Germinal center (tissue), 1 donor: ENCODE results near the gene HAS3.
"Not testable (repeated sequence)": the region's sequence is repeated elsewhere in the genome, so short reads cannot be mapped to it uniquely, and the experiment has no call there.

Source experiments
- DNase-seq: peaks from one replicate; pipeline ENCODE4 v3.0.0; 2012; ENCODE audit warnings: mixed read lengths, low spot score

HAS3 gene, protein sequence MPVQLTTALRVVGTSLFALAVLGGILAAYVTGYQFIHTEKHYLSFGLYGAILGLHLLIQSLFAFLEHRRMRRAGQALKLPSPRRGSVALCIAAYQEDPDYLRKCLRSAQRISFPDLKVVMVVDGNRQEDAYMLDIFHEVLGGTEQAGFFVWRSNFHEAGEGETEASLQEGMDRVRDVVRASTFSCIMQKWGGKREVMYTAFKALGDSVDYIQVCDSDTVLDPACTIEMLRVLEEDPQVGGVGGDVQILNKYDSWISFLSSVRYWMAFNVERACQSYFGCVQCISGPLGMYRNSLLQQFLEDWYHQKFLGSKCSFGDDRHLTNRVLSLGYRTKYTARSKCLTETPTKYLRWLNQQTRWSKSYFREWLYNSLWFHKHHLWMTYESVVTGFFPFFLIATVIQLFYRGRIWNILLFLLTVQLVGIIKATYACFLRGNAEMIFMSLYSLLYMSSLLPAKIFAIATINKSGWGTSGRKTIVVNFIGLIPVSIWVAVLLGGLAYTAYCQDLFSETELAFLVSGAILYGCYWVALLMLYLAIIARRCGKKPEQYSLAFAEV

GRCh38 chr16:69105501-69106361 lies at the start of gene HAS3:
TSS of gene HAS3 (plus strand) at chr16:69105653. CDS start at chr16:69109396, 3,743 bp downstream.
- peak; percentile 71 for DNase-seq

- DNase-seq, result no peak
Measured at GRCh38 chr16:69055980-69056379, 49.5 kb upstream of the HAS3 start.

- no peak for DNase-seq
Measured at GRCh38 chr16:69056421-69056820, 49.0 kb upstream of the HAS3 start.

GRCh38 chr16:69057400-69058378 lies 47.8 kb upstream of the HAS3 start:
- no peak for DNase-seq

DNA sequence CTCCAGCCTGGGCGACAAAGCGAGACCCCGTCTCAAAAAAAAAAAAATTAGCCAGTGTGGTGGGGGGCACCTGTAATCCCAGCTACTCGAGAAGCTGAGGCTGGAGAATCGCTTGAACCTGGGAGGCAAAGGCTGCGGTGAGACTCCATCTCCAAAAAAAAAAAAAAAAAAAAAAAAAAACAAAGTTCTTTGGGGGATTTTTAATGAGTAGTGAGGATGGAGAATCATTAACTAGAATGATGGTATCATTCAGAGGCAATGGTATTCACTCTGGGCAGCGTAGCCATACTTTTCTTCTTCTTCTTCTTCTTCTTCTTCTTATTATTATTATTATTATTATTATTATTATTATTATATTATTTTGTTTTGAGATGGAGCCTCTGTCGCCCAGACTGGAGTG lies 42.0 kb upstream of the HAS3 start:
- not testable (repeated sequence) for DNase-seq

DNA sequence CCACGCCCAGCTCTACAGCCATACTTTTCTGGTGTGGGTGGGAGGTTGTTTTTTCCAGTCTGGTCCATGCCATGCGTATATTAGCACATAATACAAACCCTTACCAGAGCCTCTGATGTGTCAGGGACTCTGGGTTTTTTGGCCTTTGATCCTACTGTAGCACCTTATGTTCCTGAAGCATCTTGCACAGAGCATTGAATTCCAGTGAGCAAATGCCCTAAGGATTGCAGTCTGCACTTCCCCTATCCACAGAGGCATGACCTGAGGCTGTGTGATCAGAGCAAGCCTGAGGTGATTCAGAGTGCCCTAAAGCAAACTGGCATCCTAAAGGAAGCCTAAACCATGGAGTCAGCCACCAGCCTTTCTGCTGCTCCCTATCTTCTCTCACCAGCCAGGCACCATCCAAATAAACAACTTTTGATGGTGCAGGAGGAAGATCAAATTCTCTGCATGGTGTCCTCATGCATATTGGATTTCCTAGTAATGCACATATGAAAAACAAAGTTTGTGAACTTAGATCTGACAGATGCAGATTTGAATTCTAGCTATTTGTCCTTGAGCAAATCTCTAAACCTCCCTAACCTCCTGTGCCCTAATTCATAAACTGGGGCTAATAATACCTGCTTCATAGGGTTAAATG lies 41.2 kb upstream of the HAS3 start:
- no peak for DNase-seq

DNA sequence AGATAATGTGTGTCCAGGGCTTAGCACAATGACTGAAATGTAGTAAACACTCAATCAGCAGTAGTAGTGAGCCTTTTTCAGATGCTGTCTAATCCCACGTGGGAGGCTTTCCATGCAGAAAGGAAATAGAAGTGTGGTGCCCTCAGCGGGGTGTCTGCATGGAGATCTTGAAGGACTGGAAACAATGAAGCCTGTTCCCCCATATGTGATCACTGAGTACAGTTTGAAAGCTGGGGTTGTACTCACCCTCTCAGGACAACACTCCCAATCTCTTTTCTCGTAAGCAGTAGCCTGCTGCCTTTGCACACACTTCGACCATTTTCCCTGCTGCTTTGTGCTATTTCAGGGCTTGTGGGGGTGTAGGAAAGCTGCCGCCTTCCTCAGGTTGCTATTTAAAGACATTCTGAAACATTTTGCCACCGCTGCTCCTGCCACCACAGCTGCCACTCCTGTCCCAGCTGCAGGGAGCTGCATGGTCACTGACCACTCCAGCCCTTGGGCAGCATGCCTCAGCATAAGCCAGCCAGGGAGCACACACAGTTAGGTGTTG lies 40.6 kb upstream of the HAS3 start:
- no peak for DNase-seq

GRCh38 chr16:69069504-69069903 lies 35.9 kb upstream of the HAS3 start:
- no peak for DNase-seq

DNA sequence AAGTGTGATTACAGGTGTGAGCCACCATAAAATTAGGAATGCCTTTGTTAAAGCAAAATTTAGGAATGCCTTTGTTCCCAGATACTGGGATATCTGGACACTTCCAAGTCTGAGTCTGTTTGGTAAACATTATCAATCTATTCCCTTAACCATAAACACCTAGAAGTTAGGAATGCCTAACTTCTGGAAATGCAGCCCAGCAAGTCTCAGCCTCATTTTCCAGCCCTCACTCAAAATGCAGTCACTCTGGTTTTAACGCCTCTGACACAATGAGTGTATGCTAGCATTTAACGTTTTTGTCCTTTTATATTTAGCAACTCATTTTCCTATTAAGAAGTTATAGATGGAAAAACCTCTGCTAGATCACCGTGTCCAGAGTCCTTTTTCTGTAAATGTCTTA lies 34.4 kb upstream of the HAS3 start:
- DNase-seq, result no peak

GRCh38 chr16:69072640-69072974 lies 32.8 kb upstream of the HAS3 start:
- DNase-seq, result no peak

GRCh38 chr16:69073181-69073702 lies 32.2 kb upstream of the HAS3 start:
- DNase-seq, result no peak

- no peak for DNase-seq
Measured at GRCh38 chr16:69077251-69077650, 28.2 kb upstream of the HAS3 start.

GRCh38 chr16:69078073-69078472 lies 27.4 kb upstream of the HAS3 start:
- no peak for DNase-seq

DNA sequence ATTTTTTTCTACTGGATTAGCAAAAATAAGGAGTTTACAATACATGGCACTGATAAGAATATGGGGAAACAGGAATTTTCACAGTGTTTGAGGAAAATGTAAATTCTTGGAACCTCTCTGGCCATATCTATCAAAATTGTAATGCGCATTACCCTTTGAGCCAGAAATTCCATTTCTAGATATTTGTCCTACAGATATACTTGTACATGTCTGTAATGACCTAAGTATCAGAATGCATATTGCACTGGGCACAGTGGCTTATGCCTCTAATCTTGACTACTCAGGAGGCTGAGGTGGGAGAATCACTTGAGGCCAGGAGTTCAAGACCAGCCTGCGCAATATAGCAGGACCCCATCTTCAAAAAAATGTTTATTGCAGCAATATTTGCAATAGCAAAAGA lies 25.8 kb upstream of the HAS3 start:
- DNase-seq, result no peak

DNA sequence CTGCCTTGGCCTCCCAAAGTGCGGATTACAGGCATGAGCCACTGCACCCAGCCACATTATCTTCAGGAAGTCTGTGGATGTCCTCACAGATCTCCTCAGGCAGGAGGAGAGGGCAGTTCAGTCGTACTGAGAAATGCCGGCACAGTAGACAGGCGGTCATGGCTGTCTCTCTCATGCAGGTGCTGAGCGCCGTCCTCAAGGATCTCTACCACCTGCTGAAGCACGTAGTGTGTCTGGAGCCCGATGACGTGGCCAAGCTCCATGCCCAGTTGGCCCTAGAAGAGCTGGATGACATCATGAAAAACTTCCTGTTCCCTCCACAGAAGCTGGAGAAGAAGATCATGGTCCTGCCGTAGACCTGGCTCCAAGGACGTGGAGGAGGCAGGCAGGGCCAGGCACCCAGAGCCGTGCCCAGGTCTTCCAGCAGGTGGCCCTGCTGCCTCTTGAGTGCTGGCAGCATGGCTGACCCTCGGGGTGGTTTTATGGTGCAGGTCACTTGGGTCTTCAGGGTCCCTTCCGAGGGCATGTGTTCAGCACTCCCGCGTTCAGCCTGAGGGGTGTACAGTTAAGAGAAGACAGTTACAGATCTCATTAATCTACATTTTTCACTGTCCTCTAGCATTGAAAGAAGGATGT lies 22.0 kb upstream of the HAS3 start:
- DNase-seq, result no peak

- DNase-seq, result no peak
Measured at GRCh38 chr16:69084289-69084688, 21.2 kb upstream of the HAS3 start.

GRCh38 chr16:69085032-69085695 lies 20.3 kb upstream of the HAS3 start:
- DNase-seq, result no peak

DNA sequence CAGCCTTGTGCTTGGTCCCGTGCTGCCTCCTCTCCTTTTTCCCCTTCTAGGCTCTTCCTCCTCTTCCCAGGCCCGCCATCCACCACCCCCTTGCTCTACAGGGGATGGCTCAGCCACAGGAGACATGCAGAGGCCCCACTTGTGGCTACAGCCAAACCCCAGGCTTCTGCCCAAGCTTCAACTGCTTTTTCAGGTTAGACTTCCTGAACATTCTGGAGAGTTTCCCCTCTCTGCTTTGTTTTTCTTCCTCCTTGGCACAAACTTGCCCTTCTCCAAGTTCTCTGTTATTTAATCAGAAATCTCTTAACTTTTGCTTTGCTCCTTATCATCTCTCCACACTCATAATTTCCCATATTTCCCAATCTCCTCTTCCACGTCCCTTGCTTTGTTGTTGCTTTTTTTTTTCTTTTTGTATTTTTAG lies 18.3 kb upstream of the HAS3 start:
- DNase-seq, result no peak

DNA sequence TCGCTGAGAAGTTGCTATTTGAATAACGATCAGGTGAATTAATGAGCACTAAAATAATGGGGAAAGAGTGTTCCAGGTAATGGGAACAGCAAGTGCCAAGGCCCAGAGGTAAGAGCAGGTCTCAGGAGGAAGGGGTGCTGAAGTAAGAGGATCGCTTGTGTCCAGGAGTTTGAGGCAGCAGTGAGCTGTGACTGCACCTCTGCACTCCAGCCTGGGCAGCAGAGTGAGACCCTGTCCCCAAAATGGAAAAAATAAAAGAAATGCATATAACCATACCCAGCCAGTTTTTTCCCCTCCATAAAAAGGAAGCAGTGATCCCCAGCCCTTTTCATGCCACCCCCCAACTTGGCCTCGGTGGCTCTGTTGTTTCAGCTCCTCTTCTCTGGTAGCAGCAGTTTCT lies 16.8 kb upstream of the HAS3 start:
- no peak for DNase-seq
